ENCODE data around the gene RANBP10. TPM values are rescaled to one million over a fixed set of nuclear protein-coding genes. Genes with fewer than 3 reads are reported as not detected.
"Not testable (repeated sequence)": the region's sequence is repeated elsewhere in the genome, so short reads cannot be mapped to it uniquely, and the experiment has no call there.

Gene RANBP10
- total RNA-seq, 1 donor from 2014 or later: 11.1 TPM

- intact Hi-C loops (cut with DNase I): no loop called here
- no peak for DNase-seq (ENCODE audit: missing footprints)
- no peak for ATAC-seq
Observed at GRCh38 chr16:67703626-67704025, 102.7 kb downstream of the RANBP10 start.

DNA sequence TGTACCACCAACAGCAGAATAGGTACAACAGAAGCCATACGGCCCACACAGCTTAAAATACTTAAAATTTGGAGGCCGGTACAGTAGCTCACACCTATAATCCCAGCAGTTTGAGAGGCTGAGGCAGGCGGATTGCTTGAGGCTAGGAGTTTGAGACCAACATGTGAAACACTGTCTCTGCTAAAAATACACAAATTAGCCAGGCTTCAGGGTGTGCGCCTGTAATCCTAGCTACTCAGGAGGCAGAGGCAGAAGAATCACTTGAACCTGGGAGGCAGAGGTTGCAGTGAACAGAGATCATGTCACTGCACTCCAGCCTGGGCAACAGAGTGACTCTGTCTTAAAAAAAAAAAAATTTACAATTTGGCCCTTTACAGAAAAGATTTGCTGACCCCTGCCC lies 104.2 kb downstream of the RANBP10 start:
- no peak for DNase-seq (ENCODE audit: missing footprints)
- ATAC-seq: no peak
- intact Hi-C loops (cut with DNase I): no loop called here

DNA sequence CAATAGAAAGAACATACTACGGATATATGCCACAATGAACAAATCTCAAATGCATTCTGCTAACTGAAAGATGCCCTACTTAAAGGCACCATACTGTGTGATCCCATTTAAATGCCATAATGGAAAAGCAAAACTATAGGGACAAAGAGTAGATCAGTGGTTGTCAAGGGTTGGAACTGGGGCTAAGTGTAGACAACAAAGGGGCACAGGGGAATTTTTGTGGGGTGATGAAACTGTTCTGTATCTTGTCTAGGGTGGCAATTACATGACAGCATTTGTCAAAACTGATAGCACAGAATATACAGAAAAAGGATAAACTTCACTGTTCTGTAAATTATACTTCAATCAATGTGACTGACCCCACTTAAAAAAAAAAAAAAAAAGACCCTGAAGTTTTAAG lies 104.9 kb downstream of the RANBP10 start:
- ATAC-seq (no peak), DNase-seq (ENCODE audit: missing footprints) (no peak)

DNA sequence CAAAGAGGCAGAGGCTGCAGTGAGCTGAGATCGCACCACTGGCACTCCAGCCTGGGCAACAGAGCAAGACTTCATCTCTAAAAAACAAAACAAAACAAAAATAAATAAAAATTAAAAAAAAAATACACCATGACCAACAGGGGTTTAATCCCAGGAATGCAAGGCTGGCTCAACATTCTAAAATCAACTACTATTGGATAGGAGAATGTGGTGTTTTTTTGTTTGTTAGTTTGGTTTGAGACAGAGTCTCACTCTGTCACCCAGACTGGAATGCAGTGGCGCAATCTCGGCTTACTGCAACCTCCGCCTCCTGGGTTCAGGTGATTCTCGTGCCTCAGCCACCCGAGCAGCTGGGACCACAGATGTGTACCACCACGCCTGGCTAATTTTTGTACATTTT lies 107.1 kb downstream of the RANBP10 start:
- intact Hi-C loops (cut with DNase I): no loop called here
- ATAC-seq: no peak
- no peak for DNase-seq (ENCODE audit: missing footprints)

More for the DNA sequence above, 104.9 kb downstream of the RANBP10 start:
- intact Hi-C loops (cut with DNase I): no loop called here

- intact Hi-C loops (cut with DNase I): no loop called here
- ATAC-seq (no peak), DNase-seq (ENCODE audit: missing footprints) (no peak)
Observed at GRCh38 chr16:67697422-67698185, 108.8 kb downstream of the RANBP10 start.

GRCh38 chr16:67694611-67695010 lies 111.7 kb downstream of the RANBP10 start:
- ATAC-seq: peak; percentile 34
- intact Hi-C loops (cut with DNase I): no loop called here

DNA sequence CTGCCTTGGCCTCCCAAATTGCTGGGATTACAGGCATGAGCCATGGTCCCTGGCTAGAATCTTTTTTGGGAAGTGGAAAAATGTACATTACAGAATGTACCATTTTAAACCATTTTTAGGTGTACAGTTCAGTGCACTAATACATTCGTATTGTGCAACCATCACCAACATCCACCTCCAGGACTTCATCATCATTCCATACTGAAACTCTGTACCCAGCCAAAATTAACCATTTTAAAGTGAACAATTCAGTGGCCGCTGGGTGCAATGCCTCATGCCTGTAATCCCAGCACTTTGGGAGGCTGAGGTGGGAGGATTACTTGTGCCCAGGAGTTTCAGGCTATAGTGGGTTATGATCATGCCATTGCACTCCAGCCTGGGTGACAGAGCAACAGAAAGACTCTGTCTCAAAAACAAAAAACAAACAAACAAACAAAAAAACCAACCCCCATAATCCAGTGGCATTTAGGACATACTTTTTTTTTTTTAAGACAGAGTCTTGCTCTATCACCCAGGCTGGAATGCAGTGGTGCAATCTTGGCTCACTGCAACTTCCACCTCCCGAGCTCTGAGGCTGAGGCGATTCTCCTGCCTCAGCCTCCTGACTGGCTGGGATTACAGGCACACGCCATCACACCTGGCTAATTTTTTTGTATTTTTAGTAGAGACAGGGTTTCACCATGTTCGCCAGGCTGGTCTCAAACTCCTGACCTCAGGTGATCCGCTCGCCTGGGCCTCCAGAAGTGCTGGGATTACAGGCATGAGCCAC lies 112.7 kb downstream of the RANBP10 start:
- DNase-seq (ENCODE audit: missing footprints); ATAC-seq; intact Hi-C loops (cut with DNase I): not testable (repeated sequence)

More at GRCh38 chr16:67694611-67695010, 111.7 kb downstream of the RANBP10 start:
- no peak for DNase-seq (ENCODE audit: missing footprints)

- DNase-seq (ENCODE audit: missing footprints): no peak
Observed at GRCh38 chr16:67685388-67686112, 120.8 kb downstream of the RANBP10 start.

GRCh38 chr16:67683767-67684166 lies 122.6 kb downstream of the RANBP10 start:
- intact Hi-C loops (cut with DNase I): no loop called here
- ATAC-seq (no peak), DNase-seq (ENCODE audit: missing footprints) (no peak)

More at GRCh38 chr16:67685388-67686112, 120.8 kb downstream of the RANBP10 start:
- intact Hi-C loops (cut with DNase I): no loop called here
- no peak for ATAC-seq

- intact Hi-C loops (cut with DNase I): no loop called here
- DNase-seq (ENCODE audit: missing footprints): no peak
- ATAC-seq: no peak
Observed at GRCh38 chr16:67679935-67680897, 126.1 kb downstream of the RANBP10 start.

- ATAC-seq: no peak
- DNase-seq (ENCODE audit: missing footprints): no peak
- intact Hi-C loops (cut with DNase I): no loop called here
Observed at GRCh38 chr16:67678354-67679023, 127.9 kb downstream of the RANBP10 start.

GRCh38 chr16:67677712-67678111 lies 128.6 kb downstream of the RANBP10 start:
- DNase-seq (ENCODE audit: missing footprints) (no peak), ATAC-seq (no peak)
- intact Hi-C loops (cut with DNase I): no loop called here

DNA sequence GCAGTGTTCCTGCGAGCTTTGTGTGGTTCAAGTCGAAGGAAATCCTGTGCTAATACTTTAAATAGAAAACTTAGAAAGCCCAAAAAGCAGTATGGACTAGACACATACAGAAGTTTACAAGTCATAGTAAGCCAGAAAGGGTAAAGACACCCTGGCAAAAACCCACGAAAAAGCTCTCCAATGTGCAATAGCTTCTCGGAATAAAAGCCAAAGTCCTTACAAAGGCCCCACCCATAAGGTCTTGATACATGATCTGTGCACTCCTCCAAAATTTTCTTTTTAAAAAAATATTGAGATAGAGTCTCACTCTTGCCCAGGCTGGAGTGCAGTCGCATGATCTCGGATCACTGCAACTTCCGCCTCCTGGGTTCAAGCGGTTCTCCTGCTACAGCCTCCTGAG lies 129.4 kb downstream of the RANBP10 start:
- intact Hi-C loops (cut with DNase I): no loop called here
- no peak for ATAC-seq
- no peak for DNase-seq (ENCODE audit: missing footprints)

DNA sequence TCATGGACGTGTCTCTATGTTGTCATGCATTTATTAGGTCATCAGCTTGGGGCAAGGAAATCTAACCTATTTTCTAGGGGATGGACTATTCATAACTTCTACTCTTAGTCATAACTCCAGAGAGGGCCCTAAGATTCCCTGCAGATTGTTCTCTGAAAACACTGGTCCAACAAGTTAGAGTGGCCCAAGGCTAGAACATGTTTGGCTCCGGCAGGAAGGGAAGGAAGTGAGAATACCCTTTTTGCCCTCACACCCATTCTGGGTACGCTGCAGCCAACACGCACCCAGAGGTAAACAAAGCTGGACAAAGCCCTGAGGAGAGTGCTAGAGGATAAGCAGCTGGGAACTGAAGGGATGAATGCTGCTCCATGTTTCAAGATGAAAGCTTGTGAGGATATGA lies 129.8 kb downstream of the RANBP10 start:
- DNase-seq (ENCODE audit: missing footprints): no peak
- no peak for ATAC-seq
- intact Hi-C loops (cut with DNase I): no loop called here

DNA sequence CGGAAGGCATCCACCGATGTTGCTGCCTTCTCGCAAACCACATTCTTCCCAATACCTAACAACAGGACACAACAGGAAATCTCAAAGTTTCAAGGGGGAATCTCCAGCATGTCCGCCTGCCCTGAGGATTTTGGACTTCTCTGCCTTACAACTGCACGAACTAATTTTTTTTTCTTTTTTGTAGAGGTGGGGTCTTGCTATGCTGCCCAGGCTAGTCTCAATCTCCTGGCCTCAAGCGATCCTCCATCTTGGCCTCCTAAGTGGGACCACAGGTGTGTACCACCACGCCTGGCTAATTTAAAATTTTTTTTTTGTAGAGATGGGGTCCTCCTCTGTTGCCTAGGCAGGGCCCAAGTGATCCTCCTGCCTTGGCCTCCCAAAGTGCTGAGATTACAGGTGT lies 130.4 kb downstream of the RANBP10 start:
- no peak for ATAC-seq
- intact Hi-C loops (cut with DNase I): no loop called here
- no peak for DNase-seq (ENCODE audit: missing footprints)

- ATAC-seq (no peak), DNase-seq (ENCODE audit: missing footprints) (no peak)
- intact Hi-C loops (cut with DNase I): no loop called here
Observed at GRCh38 chr16:67675579-67675935, 130.8 kb downstream of the RANBP10 start.

DNA sequence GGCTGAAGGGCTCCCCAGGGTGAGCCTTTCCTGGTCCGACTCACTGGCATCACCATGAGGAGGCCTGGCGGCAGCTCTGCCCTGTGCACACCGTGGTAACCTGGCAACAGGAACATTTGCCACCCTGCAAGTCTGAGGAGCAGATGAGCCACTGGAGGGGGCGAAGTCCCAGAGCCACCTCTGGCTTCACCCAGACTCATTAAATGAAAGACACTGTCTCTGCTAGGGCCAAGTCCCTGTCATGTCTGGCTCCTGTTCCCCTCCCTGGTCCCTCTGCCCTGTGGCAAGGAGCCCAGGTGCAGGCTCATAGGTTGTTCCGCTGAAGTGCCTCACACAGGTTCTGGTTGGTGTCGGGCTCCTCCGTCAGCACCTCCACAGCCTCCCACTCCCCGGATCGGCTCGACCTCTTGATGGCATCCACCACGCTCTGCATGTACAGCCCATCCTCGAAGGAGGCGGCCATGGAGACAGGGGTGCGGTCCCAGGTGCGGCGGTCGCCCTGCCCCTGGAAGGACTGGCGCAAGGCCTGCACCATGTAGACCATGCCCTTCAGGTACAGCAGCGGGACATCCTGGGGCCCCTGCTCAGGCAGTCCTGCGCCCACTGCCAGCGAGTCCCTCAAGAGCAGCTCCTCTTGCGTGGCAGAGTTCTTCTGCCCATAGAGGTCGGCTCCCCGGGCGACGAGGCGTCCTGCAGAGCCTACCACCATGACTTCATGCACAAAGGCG lies 131.3 kb downstream of the RANBP10 start:
- ATAC-seq: no peak
- intact Hi-C loops (cut with DNase I): loop anchor here (5.0 kb wide), 3 partner anchors 42 to 257 kb away; partner anchors contain the start of genes CTRL, GFOD2, RANBP10 and TSNAXIP1

More for the DNA sequence above, 131.3 kb downstream of the RANBP10 start:
- no peak for DNase-seq (ENCODE audit: missing footprints)

Data from Right ventricle myocardium inferior (tissue), 1 donor.